Keratinocyte (primary cell): ENCODE results near the gene TMEM266. TPM values are rescaled to one million over a fixed set of nuclear protein-coding genes. Genes with fewer than 3 reads are reported as not detected.

Experiments
- DNase-seq: peaks from one replicate; pipeline ENCODE4 v3.0.0-alpha.2; 2011; ENCODE audit warnings: low read depth, missing footprints, low spot score
- FAIRE-seq: peaks from 2 replicates; lab custom pipeline; 2011; peaks lifted over from hg19 to GRCh38; lab: Jason Lieb, UNC
- H2AFZ ChIP-seq: 2 replicates; pipeline ENCODE4 v1.6.0; 2012; ENCODE audit warnings: low read length, control low read depth, inconsistent platforms; ENCODE audit not compliant: control insufficient read depth
- H3K27ac ChIP-seq: 2 replicates; pipeline ENCODE4 v1.5.1; 2011; ENCODE audit warnings: low read length; ENCODE audit not compliant: control insufficient read depth, insufficient read depth
- H3K27me3 ChIP-seq: 3 replicates; pipeline ENCODE4 v1.6.0; 2011; ENCODE audit warnings: low read length; ENCODE audit not compliant: control insufficient read depth, insufficient read depth; ENCODE audit errors: extremely low read depth
- H3K36me3 ChIP-seq, 2 experiments: 2 replicates in 1 of 2; 3 replicates in 1 of 2; pipeline ENCODE4 v1.5.1; 2011; ENCODE audit warnings: low read length in 2 of 2, mild to moderate bottlenecking in 1 of 2; ENCODE audit not compliant: control insufficient read depth in 2 of 2, insufficient read depth in 2 of 2; ENCODE audit errors: extremely low read depth in 1 of 2
- H3K4me1 ChIP-seq: 3 replicates; pipeline ENCODE4 v1.5.1; 2011; ENCODE audit warnings: low read length; ENCODE audit not compliant: control insufficient read depth, insufficient read depth; ENCODE audit errors: extremely low read depth
- H3K4me2 ChIP-seq: 3 replicates; pipeline ENCODE4 v1.6.0; 2011; ENCODE audit warnings: low read depth, low read length; ENCODE audit not compliant: control insufficient read depth, insufficient read depth; ENCODE audit errors: extremely low read depth
- H3K4me3 ChIP-seq, 3 experiments: fragments of 200-600 bp in 1 of 3; sonication (generic) in 1 of 3; 2 replicates in 2 of 3; 3 replicates in 1 of 3; pipeline ENCODE4 v1.5.1; 2011 to 2016; ENCODE audit warnings: low read length in 3 of 3, mild to moderate bottlenecking in 3 of 3, control low read depth in 2 of 3, inconsistent platforms in 1 of 3, low read depth in 1 of 3, mixed read lengths in 1 of 3, mixed run types in 1 of 3, moderate library complexity in 1 of 3; ENCODE audit not compliant: control insufficient read depth in 2 of 3, insufficient read depth in 2 of 3; ENCODE audit errors: extremely low read depth in 1 of 3
- H3K79me2 ChIP-seq: 2 replicates; pipeline ENCODE4 v1.6.0; 2012; ENCODE audit warnings: low read length; ENCODE audit not compliant: control insufficient read depth, insufficient read depth
- H3K9ac ChIP-seq: 3 replicates; pipeline ENCODE4 v1.6.0; 2011; ENCODE audit warnings: low read length; ENCODE audit not compliant: control insufficient read depth, insufficient read depth; ENCODE audit errors: extremely low read depth
- H3K9me1 ChIP-seq: 3 replicates; pipeline ENCODE4 v1.6.0; 2011; ENCODE audit warnings: low read length; ENCODE audit not compliant: control insufficient read depth, insufficient read depth; ENCODE audit errors: extremely low read depth
- H3K9me3 ChIP-seq: 2 replicates; pipeline ENCODE4 v1.5.1; 2012; ENCODE audit warnings: low read depth, low read length; ENCODE audit not compliant: control insufficient read depth
- H4K20me1 ChIP-seq: 3 replicates; pipeline ENCODE4 v1.6.0; 2011; ENCODE audit warnings: low read length; ENCODE audit not compliant: control insufficient read depth, insufficient read depth; ENCODE audit errors: extremely low read depth
- EZH2 ChIP-seq: IDR thresholded peaks from one replicate; pipeline ENCODE4 v1.6.1; 2012; ENCODE audit warnings: inconsistent platforms, mild to moderate bottlenecking, low read length, moderate library complexity
- dilution Hi-C: fragments of 300-500 bp; cut with MboI; formaldehyde crosslinking; loops from one replicate; pipeline ENCODE4 v1.7.0; 2020; ENCODE audit warnings: low sequenced_read_pairs; ENCODE audit not compliant: extremely low pct_ligation_motif_present
- polyA plus RNA-seq, 5 experiments: library from polyadenylated mRNA; depleted of rRNA in 3 of 5; stranded (reverse) in 3 of 5; stranded (forward) in 1 of 5; unstranded in 1 of 5; fragments of >200 nt; gene quantifications; 1 replicate in 1 of 5; 2 replicates in 3 of 5; 3 replicates in 1 of 5; pipeline versions ENCODE4 v1.2.1 to v1.2.3, GENCODE V29; 2011 to 2012; ENCODE audit warnings: missing spikeins in 2 of 5, low read depth in 1 of 5, low replicate concordance in 1 of 5
- TF ChIP-seq, protein P1 (sequence below), 3 experiments: IDR thresholded peaks in 1 of 3; conservative IDR thresholded peaks in 1 of 3; optimal IDR thresholded peaks in 1 of 3; 2 replicates in 2 of 3; 3 replicates in 1 of 3; pipeline versions ENCODE3 to v1.5.1; 2011; ENCODE audit warnings: low read length in 3 of 3, mild to moderate bottlenecking in 3 of 3, moderate library complexity in 2 of 3, control low read depth in 1 of 3, inconsistent platforms in 1 of 3; ENCODE audit not compliant: insufficient read depth in 2 of 3; ENCODE audit errors: extremely low read depth in 1 of 3

The TMEM266 gene
- polyA plus RNA-seq, 1 donor (not counting 4 experiments of a cell fraction or from before 2014, with no cell fraction given) = 0.03 TPM

DNA sequence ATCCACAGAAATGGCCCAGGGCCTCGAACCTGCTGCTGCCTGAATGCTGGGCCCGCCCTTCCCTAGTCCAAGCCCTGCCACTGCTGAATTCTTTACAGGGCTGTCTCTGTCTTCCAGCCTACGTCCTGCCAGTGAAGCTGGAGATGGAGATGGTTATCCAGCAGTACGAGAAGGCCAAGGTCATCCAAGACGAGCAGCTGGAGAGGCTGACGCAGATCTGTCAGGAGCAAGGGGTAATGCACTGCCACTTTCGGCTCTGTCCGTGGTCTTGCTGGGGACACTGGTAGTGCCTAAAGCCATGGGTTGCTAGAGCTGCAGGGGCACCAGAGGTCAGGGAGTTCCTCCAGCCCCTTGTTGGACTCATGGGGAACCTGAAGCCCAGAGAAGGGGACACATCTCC, 115.7 kb downstream of the TMEM266 start:
- FAIRE-seq (no peak), DNase-seq (no peak)
- Histone ChIP-seq H4K20me1 (no peaks in the 10 kb centered on the region), H3K79me2 (no peaks in the 10 kb centered on the region), H3K4me1 (peaks cover 14% of the 10 kb centered on the region), H3K9ac (no peak overlapping the region), H3K4me2 (no peak overlapping the region), H3K27me3 (peaks cover 4% of the 10 kb centered on the region), H2AFZ (no peak overlapping the region), H3K36me3 (no peaks in the 10 kb centered on the region), H3K9me1 (no peaks in the 10 kb centered on the region), H3K9me3 (peaks cover 2% of the 10 kb centered on the region), H3K4me3 (no peak overlapping the region), H3K27ac (no peak overlapping the region)
- dilution Hi-C loops = no loop called here
- no peak for TF ChIP-seq EZH2
- TF ChIP-seq, protein P1, sequence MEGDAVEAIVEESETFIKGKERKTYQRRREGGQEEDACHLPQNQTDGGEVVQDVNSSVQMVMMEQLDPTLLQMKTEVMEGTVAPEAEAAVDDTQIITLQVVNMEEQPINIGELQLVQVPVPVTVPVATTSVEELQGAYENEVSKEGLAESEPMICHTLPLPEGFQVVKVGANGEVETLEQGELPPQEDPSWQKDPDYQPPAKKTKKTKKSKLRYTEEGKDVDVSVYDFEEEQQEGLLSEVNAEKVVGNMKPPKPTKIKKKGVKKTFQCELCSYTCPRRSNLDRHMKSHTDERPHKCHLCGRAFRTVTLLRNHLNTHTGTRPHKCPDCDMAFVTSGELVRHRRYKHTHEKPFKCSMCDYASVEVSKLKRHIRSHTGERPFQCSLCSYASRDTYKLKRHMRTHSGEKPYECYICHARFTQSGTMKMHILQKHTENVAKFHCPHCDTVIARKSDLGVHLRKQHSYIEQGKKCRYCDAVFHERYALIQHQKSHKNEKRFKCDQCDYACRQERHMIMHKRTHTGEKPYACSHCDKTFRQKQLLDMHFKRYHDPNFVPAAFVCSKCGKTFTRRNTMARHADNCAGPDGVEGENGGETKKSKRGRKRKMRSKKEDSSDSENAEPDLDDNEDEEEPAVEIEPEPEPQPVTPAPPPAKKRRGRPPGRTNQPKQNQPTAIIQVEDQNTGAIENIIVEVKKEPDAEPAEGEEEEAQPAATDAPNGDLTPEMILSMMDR (optimal IDR thresholded peaks at IDR 0.05 in 1 of 3, IDR thresholded peaks at IDR 0.05 in 1 of 3, conservative IDR thresholded peaks at IDR 0.05 in 1 of 3; ENCODE audit: extremely low read depth in 1 of 3, insufficient read depth in 2 of 3, low read length in 3 of 3) = no peak

DNA sequence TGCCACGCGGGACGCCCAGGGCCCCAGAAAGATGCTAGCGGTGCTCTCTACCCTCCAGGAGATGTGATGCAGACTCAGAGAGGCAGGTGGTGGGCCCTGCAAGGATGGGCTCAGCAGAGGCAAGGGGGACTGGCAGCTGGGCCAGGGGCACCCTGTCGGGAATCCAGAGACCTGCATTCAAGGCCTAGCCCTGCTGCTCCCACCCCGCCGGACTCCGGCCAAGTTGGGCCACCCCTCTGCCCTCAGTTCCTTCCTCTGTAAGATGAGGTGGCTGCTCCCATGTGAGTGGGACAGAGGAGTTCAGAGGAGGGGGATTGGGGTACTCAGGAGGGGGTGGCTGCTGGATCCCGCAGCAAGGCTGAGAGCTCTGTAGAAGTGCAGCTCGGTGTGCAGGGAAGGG, 116.3 kb downstream of the TMEM266 start:
- H3K9me3 ChIP-seq = peaks cover 2% of the 10 kb centered on the region
- no peak overlapping the region for H2AFZ ChIP-seq
- DNase-seq = no peak
- no peaks in the 10 kb centered on the region for H3K36me3 ChIP-seq
- H3K9me1 ChIP-seq = no peaks in the 10 kb centered on the region
- H3K4me1 ChIP-seq = peaks cover 14% of the 10 kb centered on the region
- H3K27me3 ChIP-seq = peaks cover 4% of the 10 kb centered on the region
- H3K4me2 ChIP-seq = no peak overlapping the region
- H4K20me1 ChIP-seq = no peaks in the 10 kb centered on the region
- FAIRE-seq = no peak
- H3K79me2 ChIP-seq = no peaks in the 10 kb centered on the region
- dilution Hi-C loops = no loop called here
- no peak overlapping the region for H3K9ac ChIP-seq
- H3K4me3 ChIP-seq = no peak overlapping the region
- TF ChIP-seq, protein P1 (optimal IDR thresholded peaks at IDR 0.05 in 1 of 3, IDR thresholded peaks at IDR 0.05 in 1 of 3, conservative IDR thresholded peaks at IDR 0.05 in 1 of 3; ENCODE audit: extremely low read depth in 1 of 3, insufficient read depth in 2 of 3, low read length in 3 of 3) = no peak
- TF ChIP-seq EZH2 = no peak
- H3K27ac ChIP-seq = no peak overlapping the region
